Uterus (tissue), 2 donors: ENCODE measurements around the gene CEP78.

Experiments used
- POLR2A ChIP-seq, 2 donors: fragments of 450-650 bp; IDR thresholded peaks; one replicate each; pipeline ENCODE4 v1.6.1; 2016; ENCODE audit warnings: antibody characterized with exemption in 2 of 2, mild to moderate bottlenecking in 1 of 2, moderate library complexity in 1 of 2
- TF ChIP-seq, protein P1 (sequence below), 4 experiments: fragments of 200-600 bp in 2 of 4; fragments of 450-650 bp in 2 of 4; sonication (generic) in 2 of 4; IDR thresholded peaks; one replicate each; pipeline ENCODE4 v1.5.1; 2016 to 2019; ENCODE audit warnings: antibody characterized with exemption in 4 of 4, mild to moderate bottlenecking in 2 of 4, moderate library complexity in 1 of 4

DNA sequence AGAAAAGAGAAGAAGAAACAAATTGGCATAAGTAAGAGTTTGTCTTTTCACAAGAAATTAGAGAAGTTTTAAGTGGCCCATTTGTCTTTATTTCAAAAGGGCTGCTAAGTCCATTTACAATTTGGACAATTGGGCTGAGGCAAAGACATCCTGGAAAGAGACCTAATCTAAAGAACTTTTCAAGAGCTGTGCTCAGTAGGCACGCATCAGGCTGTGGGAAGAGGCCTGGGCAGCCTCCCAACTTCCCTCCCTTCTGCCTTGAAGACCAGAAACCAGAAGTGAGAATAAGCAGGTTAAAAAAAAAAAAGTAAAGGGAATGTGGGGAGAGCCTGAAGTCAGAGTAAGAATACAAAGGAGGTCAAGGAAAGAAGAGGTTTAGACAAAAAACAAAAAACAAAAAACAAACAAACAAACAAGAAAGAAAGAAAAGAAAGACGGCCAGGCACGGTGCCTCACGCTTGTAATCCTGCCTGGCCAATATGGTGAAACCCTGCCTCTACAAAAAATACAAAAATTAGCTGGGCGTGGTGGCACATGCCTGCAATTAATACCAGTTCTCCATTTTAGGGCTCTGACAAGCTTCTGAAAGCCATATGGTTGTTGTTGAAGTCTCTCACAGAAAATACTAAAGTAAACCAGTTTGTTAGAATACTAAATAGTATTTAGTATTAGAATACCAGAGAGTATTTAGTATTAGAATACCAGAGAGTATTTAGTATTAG lies 48.0 kb upstream of the CEP78 start:
- TF ChIP-seq POLR2A (IDR thresholded peaks at IDR 0.05): no peak
- TF ChIP-seq, protein P1, sequence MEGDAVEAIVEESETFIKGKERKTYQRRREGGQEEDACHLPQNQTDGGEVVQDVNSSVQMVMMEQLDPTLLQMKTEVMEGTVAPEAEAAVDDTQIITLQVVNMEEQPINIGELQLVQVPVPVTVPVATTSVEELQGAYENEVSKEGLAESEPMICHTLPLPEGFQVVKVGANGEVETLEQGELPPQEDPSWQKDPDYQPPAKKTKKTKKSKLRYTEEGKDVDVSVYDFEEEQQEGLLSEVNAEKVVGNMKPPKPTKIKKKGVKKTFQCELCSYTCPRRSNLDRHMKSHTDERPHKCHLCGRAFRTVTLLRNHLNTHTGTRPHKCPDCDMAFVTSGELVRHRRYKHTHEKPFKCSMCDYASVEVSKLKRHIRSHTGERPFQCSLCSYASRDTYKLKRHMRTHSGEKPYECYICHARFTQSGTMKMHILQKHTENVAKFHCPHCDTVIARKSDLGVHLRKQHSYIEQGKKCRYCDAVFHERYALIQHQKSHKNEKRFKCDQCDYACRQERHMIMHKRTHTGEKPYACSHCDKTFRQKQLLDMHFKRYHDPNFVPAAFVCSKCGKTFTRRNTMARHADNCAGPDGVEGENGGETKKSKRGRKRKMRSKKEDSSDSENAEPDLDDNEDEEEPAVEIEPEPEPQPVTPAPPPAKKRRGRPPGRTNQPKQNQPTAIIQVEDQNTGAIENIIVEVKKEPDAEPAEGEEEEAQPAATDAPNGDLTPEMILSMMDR (IDR thresholded peaks at IDR 0.05): no peak
